Neural progenitor cell (in vitro differentiated cells): ENCODE results near the gene UTY. TPM values are rescaled to one million over a fixed set of nuclear protein-coding genes. Genes with fewer than 3 reads are reported as not detected.
A peak's percentile ranks its signal among the peaks of the same experiment; 100 is the strongest.
"Not testable (repeated sequence)": the region's sequence is repeated elsewhere in the genome, so short reads cannot be mapped to it uniquely, and the experiment has no call there.

ENCODE experiments used
- DNase-seq: peaks from one replicate; pipeline ENCODE4 v3.0.0-alpha.2; 2016; ENCODE audit warnings: low spot score
- H2AFZ ChIP-seq: fragments of 200-600 bp; sonication (generic); replicated peaks from 2 replicates; pipeline ENCODE4 v1.6.1; 2016; ENCODE audit warnings: antibody characterized with exemption
- H3F3A ChIP-seq: fragments of 200-600 bp; sonication (generic); 2 replicates; pipeline ENCODE4 v1.6.1; 2016; ENCODE audit warnings: antibody characterized with exemption, low read depth
- H3K27ac ChIP-seq: fragments of 200-600 bp; sonication (generic); 2 replicates; pipeline ENCODE4 v1.5.1; 2016; ENCODE audit warnings: mild to moderate bottlenecking
- H3K27me3 ChIP-seq: fragments of 200-600 bp; sonication (generic); 2 replicates; pipeline ENCODE4 v1.6.1; 2016; ENCODE audit warnings: mild to moderate bottlenecking, moderate library complexity
- H3K36me3 ChIP-seq: fragments of 200-600 bp; sonication (generic); 2 replicates; pipeline ENCODE4 v1.5.1; 2016
- H3K4me1 ChIP-seq: fragments of 200-600 bp; sonication (generic); 2 replicates; pipeline ENCODE4 v1.6.1; 2016; ENCODE audit warnings: mixed run types
- H3K4me2 ChIP-seq: fragments of 200-600 bp; sonication (generic); 2 replicates; pipeline ENCODE4 v1.6.1; 2016
- H3K4me3 ChIP-seq: fragments of 200-600 bp; sonication (generic); 2 replicates; pipeline ENCODE4 v1.5.1; 2016
- H3K79me2 ChIP-seq: fragments of 200-600 bp; sonication (generic); 2 replicates; pipeline ENCODE4 v1.6.1; 2016; ENCODE audit warnings: low read depth
- H3K9ac ChIP-seq: fragments of 200-600 bp; sonication (generic); 2 replicates; pipeline ENCODE4 v1.6.1; 2016
- H3K9me3 ChIP-seq: fragments of 200-600 bp; sonication (generic); 2 replicates; pipeline ENCODE4 v1.5.1; 2016; ENCODE audit warnings: low read depth
- H4K20me1 ChIP-seq: fragments of 200-600 bp; sonication (generic); 2 replicates; pipeline ENCODE4 v1.6.1; 2016; ENCODE audit warnings: low read depth
- H3K27ac Mint-ChIP-seq: 3 replicates; pipeline ENCODE4 v1.8.0; 2021; ENCODE audit warnings: mixed read lengths
- H3K27me3 Mint-ChIP-seq: 2 replicates; pipeline ENCODE4 v1.8.0; 2022; ENCODE audit warnings: low read depth, mild to moderate bottlenecking, inconsistent platforms, moderate library complexity, mixed read lengths; ENCODE audit not compliant: insufficient read depth
- H3K36me3 Mint-ChIP-seq: 3 replicates; pipeline ENCODE4 v1.8.0; 2021; ENCODE audit warnings: mixed read lengths
- H3K4me1 Mint-ChIP-seq: 3 replicates; pipeline ENCODE4 v1.8.0; 2021; ENCODE audit warnings: mixed read lengths
- H3K4me3 Mint-ChIP-seq: 3 replicates; pipeline ENCODE4 v1.8.0; 2021; ENCODE audit warnings: mild to moderate bottlenecking, moderate library complexity, mixed read lengths
- H3K9me3 Mint-ChIP-seq: 3 replicates; pipeline ENCODE4 v1.8.0; 2020; ENCODE audit warnings: mixed read lengths
- CTCF ChIP-seq: fragments of 200-600 bp; sonication (generic); IDR thresholded peaks from 2 replicates; pipeline ENCODE4 v1.5.1; 2017; ENCODE audit warnings: antibody characterized with exemption, mild to moderate bottlenecking
- EZH2 ChIP-seq: fragments of 200-600 bp; sonication (generic); IDR thresholded peaks from 2 replicates; pipeline ENCODE4 v1.6.1; 2017; ENCODE audit warnings: antibody characterized with exemption, mild to moderate bottlenecking, moderate library complexity
- EZH2phosphoT487 ChIP-seq: fragments of 200-600 bp; sonication (generic); IDR thresholded peaks from 2 replicates; pipeline ENCODE4 v1.6.1; 2017; ENCODE audit warnings: antibody characterized with exemption
- total RNA-seq: library from RNA; depleted of rRNA; stranded (reverse); fragments of >200 nt; gene quantifications from 2 replicates; pipeline ENCODE4 v1.2.3, GENCODE V29; 2015; ENCODE audit warnings: low replicate concordance

UTY gene
- total RNA-seq, 1 donor from 2014 or later = not detected

GRCh38 chrY:13296176-13296890 lies 183.5 kb downstream of the UTY start:
- no peak overlapping the region for H3K4me3 Mint-ChIP-seq
- TF ChIP-seq EZH2 (no peak), CTCF (no peak), EZH2phosphoT487 (no peak)
- H3K27me3 Mint-ChIP-seq = no peaks in the 10 kb centered on the region
- Histone ChIP-seq H4K20me1 (no peaks in the 10 kb centered on the region), H3K4me1 (no peaks in the 10 kb centered on the region), H3K36me3 (no peaks in the 10 kb centered on the region), H3K9me3 (no peaks in the 10 kb centered on the region), H3K4me2 (no peak overlapping the region), H3K79me2 (no peaks in the 10 kb centered on the region), H3K27ac (no peak overlapping the region), H3F3A (no peaks in the 10 kb centered on the region), H3K4me3 (no peak overlapping the region), H2AFZ (no peak overlapping the region), H3K9ac (no peak overlapping the region), H3K27me3 (no peaks in the 10 kb centered on the region)
- H3K27ac Mint-ChIP-seq = no peak overlapping the region
- H3K9me3 Mint-ChIP-seq = no peaks in the 10 kb centered on the region
- DNase-seq = no peak
- H3K4me1 Mint-ChIP-seq = no peaks in the 10 kb centered on the region
- H3K36me3 Mint-ChIP-seq = no peaks in the 10 kb centered on the region

GRCh38 chrY:13295026-13295425 lies 184.8 kb downstream of the UTY start:
- no peak overlapping the region for H3K27ac ChIP-seq
- no peaks in the 10 kb centered on the region for H3K9me3 ChIP-seq
- no peak overlapping the region for H3K9ac ChIP-seq
- H3K4me2 ChIP-seq = no peak overlapping the region
- Mint-ChIP-seq H3K4me3 (no peak overlapping the region), H3K27ac (no peak overlapping the region), H3K4me1 (no peaks in the 10 kb centered on the region), H3K36me3 (no peaks in the 10 kb centered on the region), H3K27me3 (no peaks in the 10 kb centered on the region), H3K9me3 (no peaks in the 10 kb centered on the region)
- H3K79me2 ChIP-seq = no peaks in the 10 kb centered on the region
- no peaks in the 10 kb centered on the region for H3K4me1 ChIP-seq
- H3K27me3 ChIP-seq = no peaks in the 10 kb centered on the region
- DNase-seq = no peak
- H3K4me3 ChIP-seq = no peak overlapping the region
- no peaks in the 10 kb centered on the region for H4K20me1 ChIP-seq
- no peaks in the 10 kb centered on the region for H3K36me3 ChIP-seq
- H2AFZ ChIP-seq = no peak overlapping the region
- no peaks in the 10 kb centered on the region for H3F3A ChIP-seq
- no peak for TF ChIP-seq CTCF
- TF ChIP-seq EZH2phosphoT487 = no peak
- TF ChIP-seq EZH2 = no peak

GRCh38 chrY:13291199-13291598 lies 188.6 kb downstream of the UTY start:
- Histone ChIP-seq H3K9me3 (no peaks in the 10 kb centered on the region), H3K79me2 (no peaks in the 10 kb centered on the region), H3K27me3 (no peaks in the 10 kb centered on the region), H3K4me3 (no peak overlapping the region), H3K4me2 (no peak overlapping the region), H3K4me1 (no peaks in the 10 kb centered on the region), H3K27ac (no peak overlapping the region), H4K20me1 (no peaks in the 10 kb centered on the region), H3F3A (no peaks in the 10 kb centered on the region), H3K9ac (no peak overlapping the region), H2AFZ (no peak overlapping the region), H3K36me3 (no peaks in the 10 kb centered on the region)
- TF ChIP-seq EZH2phosphoT487 (no peak), CTCF (no peak), EZH2 (no peak)
- Mint-ChIP-seq H3K36me3 (no peaks in the 10 kb centered on the region), H3K27me3 (no peaks in the 10 kb centered on the region), H3K9me3 (no peaks in the 10 kb centered on the region), H3K27ac (no peak overlapping the region), H3K4me1 (no peaks in the 10 kb centered on the region), H3K4me3 (no peak overlapping the region)
- no peak for DNase-seq

GRCh38 chrY:13282151-13283054 lies 197.4 kb downstream of the UTY start:
- peak; percentile 0 for DNase-seq
- not testable (repeated sequence) for H3K27ac Mint-ChIP-seq, H3K9me3 Mint-ChIP-seq, H3K9ac ChIP-seq, H2AFZ ChIP-seq, H3F3A ChIP-seq, H3K4me1 ChIP-seq, H3K4me3 Mint-ChIP-seq, H3K36me3 ChIP-seq, H3K9me3 ChIP-seq, H4K20me1 ChIP-seq, H3K4me2 ChIP-seq, H3K27me3 Mint-ChIP-seq, H3K36me3 Mint-ChIP-seq, H3K4me3 ChIP-seq, H3K4me1 Mint-ChIP-seq, H3K79me2 ChIP-seq, H3K27ac ChIP-seq, H3K27me3 ChIP-seq
